MCF 10A (cell line): ENCODE data around the gene CYP27A1. TPM values are rescaled to one million over a fixed set of nuclear protein-coding genes. Genes with fewer than 3 reads are reported as not detected.

ENCODE experiments used
- BruUV-seq: library from RNA; stranded (reverse); fragments of 400-500 nt; replicated peaks from 2 replicates; lab custom pipeline; 2021; lab: Mats Ljungman, UMichigan
- CTCF ChIA-PET: fragments of 300-600 bp; sonication (Branson Sonifier 250); formaldehyde crosslinking; extraction: SDS; loops from one replicate; lab custom pipeline; 2021; ENCODE audit warnings: antibody characterized with exemption, inconsistent platforms; lab: Yijun Ruan, JAX
- POLR2A ChIA-PET: fragments of 300-600, 350-650 bp; sonication (Branson Sonifier 250); formaldehyde crosslinking; extraction: SDS; loops from one replicate; lab custom pipeline; 2020; ENCODE audit warnings: antibody characterized with exemption, inconsistent platforms; lab: Yijun Ruan, JAX
- DNase-seq: peaks from one replicate; pipeline ENCODE4 v3.0.0-alpha.2; 2018; ENCODE audit not compliant: unreplicated experiment
- H3K27ac Mint-ChIP-seq: one replicate; pipeline ENCODE4 v1.8.0; 2022; ENCODE audit warnings: mild to moderate bottlenecking, low read depth, mixed read lengths; ENCODE audit not compliant: unreplicated experiment
- H3K27me3 Mint-ChIP-seq: one replicate; pipeline ENCODE4 v1.8.0; 2022; ENCODE audit warnings: mixed read lengths; ENCODE audit not compliant: insufficient read depth, unreplicated experiment
- H3K36me3 Mint-ChIP-seq: one replicate; pipeline ENCODE4 v1.8.0; 2022; ENCODE audit warnings: mild to moderate bottlenecking, moderate library complexity, mixed read lengths; ENCODE audit not compliant: insufficient read depth, unreplicated experiment
- H3K4me1 Mint-ChIP-seq: one replicate; pipeline ENCODE4 v1.8.0; 2022; ENCODE audit warnings: mixed read lengths; ENCODE audit not compliant: insufficient read depth, unreplicated experiment
- H3K4me3 Mint-ChIP-seq: one replicate; pipeline ENCODE4 v1.8.0; 2022; ENCODE audit warnings: mild to moderate bottlenecking, moderate library complexity, mixed read lengths; ENCODE audit not compliant: unreplicated experiment
- H3K9me3 Mint-ChIP-seq: one replicate; pipeline ENCODE4 v1.8.0; 2022; ENCODE audit warnings: mixed read lengths; ENCODE audit not compliant: unreplicated experiment
- CTCF ChIP-seq: fragments of 200-600 bp; IDR thresholded peaks from one replicate; pipeline ENCODE4 v1.8.0; 2022; ENCODE audit warnings: antibody characterized with exemption, mild to moderate bottlenecking; ENCODE audit not compliant: unreplicated experiment
- intact Hi-C: fragments of 100-400 bp; cut with micrococcal nuclease; formaldehyde crosslinking; loops from 2 replicates; pipeline ENCODE4 v1.14.1; 2022
- total RNA-seq: library from RNA; stranded (reverse); gene quantifications from 2 replicates; pipeline ENCODE4 v1.2.3, GENCODE V29; 2022

The CYP27A1 gene
- total RNA-seq, 1 experiment from 2014 or later, result not detected

GRCh38 chr2:218857371-218858137, 75.6 kb downstream of the CYP27A1 start:
- POLR2A ChIA-PET, result no interaction called here
- H3K36me3 Mint-ChIP-seq, result peaks cover 7% of the 10 kb centered on the region
- intact Hi-C loops, result no loop called here
- no peaks in the 10 kb centered on the region for H3K9me3 Mint-ChIP-seq
- no peak overlapping the region for H3K4me3 Mint-ChIP-seq
- H3K4me1 Mint-ChIP-seq, result peaks cover 21% of the 10 kb centered on the region
- peaks cover 49% of the 10 kb centered on the region for H3K27me3 Mint-ChIP-seq
- no peak for TF ChIP-seq CTCF
- no peak overlapping the region for H3K27ac Mint-ChIP-seq
- CTCF ChIA-PET, result interaction anchor here (0.5 to 2.2 kb wide), 2 partner anchors 19 to 122 kb away, joined by 3 to 12 read pairs; no protein-coding TSS in a partner anchor
- no TSS peak for BruUV-seq
- DNase-seq, result peak; percentile 64

- intact Hi-C loops, result no loop called here
- BruUV-seq, result no TSS peak
- Mint-ChIP-seq H3K4me1 (peaks cover 20% of the 10 kb centered on the region), H3K4me3 (no peak overlapping the region), H3K9me3 (no peaks in the 10 kb centered on the region), H3K27me3 (peaks cover 54% of the 10 kb centered on the region), H3K36me3 (peaks cover 7% of the 10 kb centered on the region), H3K27ac (no peak overlapping the region)
- ChIA-PET POLR2A (interaction anchor here (0.6 kb wide), 1 partner anchor 40 kb away, joined by 4 read pairs; no protein-coding TSS in a partner anchor), CTCF (interaction anchor here (0.5 to 2.2 kb wide), 6 partner anchors 11 to 338 kb away, joined by 3 to 12 read pairs (median 4); no protein-coding TSS in a partner anchor)
- TF ChIP-seq CTCF, result no peak
- DNase-seq, result no peak
These were observed 76.1 kb downstream of the CYP27A1 start for GRCh38 chr2:218858138-218858445.

GRCh38 chr2:218858671-218859555, 77.0 kb downstream of the CYP27A1 start:
- no peaks in the 10 kb centered on the region for H3K9me3 Mint-ChIP-seq
- peaks cover 6% of the 10 kb centered on the region for H3K36me3 Mint-ChIP-seq
- no peak overlapping the region for H3K4me3 Mint-ChIP-seq
- H3K27me3 Mint-ChIP-seq, result peaks cover 62% of the 10 kb centered on the region
- ChIA-PET CTCF (interaction anchor here (0.6 to 2.2 kb wide), 6 partner anchors 10 to 338 kb away, joined by 3 to 12 read pairs (median 4); no protein-coding TSS in a partner anchor), POLR2A (interaction anchor here (0.6 kb wide), 1 partner anchor 39 kb away, joined by 4 read pairs; no protein-coding TSS in a partner anchor)
- intact Hi-C loops, result no loop called here
- BruUV-seq, result no TSS peak
- no peak overlapping the region for H3K27ac Mint-ChIP-seq
- TF ChIP-seq CTCF, result no peak
- peaks cover 12% of the 10 kb centered on the region for H3K4me1 Mint-ChIP-seq
- DNase-seq, result no peak
